Kidney (tissue), 14 donors: ENCODE results near the gene PHOSPHO2. TPM values are rescaled to one million over a fixed set of nuclear protein-coding genes. Genes with fewer than 3 reads are reported as not detected.

Experiments
- DNase-seq, 5 donors: peaks; one replicate each; pipeline ENCODE4 v3.0.0-alpha.2; 2013 to 2020
- FAIRE-seq: peaks from 2 replicates; lab custom pipeline; 2012; peaks lifted over from hg19 to GRCh38; lab: Jason Lieb, UNC
- H3K27ac ChIP-seq, 2 donors: one replicate each; pipeline ENCODE4 v1.7.0; 2013; ENCODE audit warnings: low read depth in 2 of 2, low read length in 2 of 2, inconsistent platforms in 1 of 2
- H3K27me3 ChIP-seq: one replicate; pipeline ENCODE4 v1.7.1; 2013; ENCODE audit warnings: low read length, inconsistent platforms; ENCODE audit not compliant: control insufficient read depth, insufficient read depth
- H3K36me3 ChIP-seq, 3 donors: one replicate each; pipeline versions ENCODE4 v1.7.0 to v1.7.1; 2013; ENCODE audit warnings: low read length in 3 of 3, control low read depth in 1 of 3, inconsistent platforms in 1 of 3; ENCODE audit not compliant: insufficient read depth in 3 of 3, control insufficient read depth in 2 of 3
- H3K4me1 ChIP-seq, 3 donors: one replicate each; pipeline versions ENCODE4 v1.7.0 to v1.7.1; 2013; ENCODE audit warnings: low read length in 3 of 3, inconsistent platforms in 1 of 3, low read depth in 1 of 3; ENCODE audit not compliant: control insufficient read depth in 2 of 3, insufficient read depth in 2 of 3
- H3K4me3 ChIP-seq, 3 donors: one replicate each; pipeline versions ENCODE4 v1.7.0 to v1.8.1; 2013; ENCODE audit warnings: low read length in 3 of 3, control low read depth in 1 of 3, inconsistent platforms in 1 of 3
- H3K9ac ChIP-seq, 3 donors: one replicate each; pipeline versions ENCODE4 v1.7.0 to v1.7.1; 2013; ENCODE audit warnings: low read length in 3 of 3, control low read depth in 1 of 3, inconsistent platforms in 1 of 3
- H3K9me3 ChIP-seq, 3 donors: one replicate each; pipeline versions ENCODE4 v1.7.0 to v1.7.1; 2013; ENCODE audit warnings: low read length in 3 of 3, control low read depth in 1 of 3, inconsistent platforms in 1 of 3; ENCODE audit not compliant: control insufficient read depth in 2 of 3, insufficient read depth in 1 of 3
- intact Hi-C: fragments of 100-400 bp; cut with DNase I; formaldehyde crosslinking; loops from one replicate; pipeline ENCODE4 v1.11.1; 2022
- polyA plus RNA-seq: library from polyadenylated mRNA; stranded (reverse); fragments of 350-450 nt; fragmentation: Illumina TruSeq; extraction: RNeasy Lipid Tissue Mini Kit (QIAGEN cat#74804); gene quantifications from one replicate; pipeline ENCODE4 v1.2.3, GENCODE V29; 2014; ENCODE audit warnings: low read depth, low replicate concordance; ENCODE audit not compliant: insufficient read depth
- total RNA-seq: library from RNA; stranded (reverse); fragmentation: NEBNext Ultra II Directional; extraction: Animal tissue kit (Norgen Biotek cat#: 25700); gene quantifications from one replicate; pipeline ENCODE4 v1.2.1, GENCODE V29; 2021
- TF ChIP-seq, protein P1 (sequence below): IDR thresholded peaks from 3 replicates; pipeline ENCODE4 v1.5.1; 2012; ENCODE audit warnings: mild to moderate bottlenecking, moderate library complexity, borderline replicate concordance; ENCODE audit not compliant: insufficient read depth; ENCODE audit errors: extremely low read depth
- donor health status: control.
- donor health status: control.
- donor health status: control.
- donor health status: control.
- donor health status: control.
- donor health status: DM: yes; HTN: yes; CAD: no.
- donor health status: Normal renal cell carcinoma (clear cell type).

Gene PHOSPHO2
- total and polyA plus RNA-seq, 2 donors from 2014 or later: 4.5 to 7.5 TPM

DNA sequence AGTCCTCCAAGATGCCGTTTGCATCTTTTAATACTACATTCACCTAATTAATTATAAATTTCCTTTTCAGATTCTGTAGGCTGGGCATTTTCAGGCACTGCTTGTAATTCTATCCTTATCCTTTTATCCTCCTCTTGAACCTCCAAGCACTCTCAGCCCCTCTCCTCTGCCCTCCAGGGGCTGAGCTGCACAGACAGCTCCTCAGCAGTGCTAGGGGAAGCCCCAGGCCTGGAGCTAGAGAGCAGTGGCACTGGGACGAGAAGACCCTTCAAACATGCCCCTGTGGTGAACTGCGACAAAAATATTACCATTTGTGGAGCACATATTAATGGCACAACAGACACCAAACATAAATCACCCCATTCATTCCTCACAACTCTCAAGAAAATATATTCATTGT lies 33.0 kb upstream of the PHOSPHO2 start:
- no peaks in the 10 kb centered on the region for H3K4me1 ChIP-seq
- no peak for FAIRE-seq
- H3K4me3 ChIP-seq: no peak overlapping the region
- TF ChIP-seq, protein P1, sequence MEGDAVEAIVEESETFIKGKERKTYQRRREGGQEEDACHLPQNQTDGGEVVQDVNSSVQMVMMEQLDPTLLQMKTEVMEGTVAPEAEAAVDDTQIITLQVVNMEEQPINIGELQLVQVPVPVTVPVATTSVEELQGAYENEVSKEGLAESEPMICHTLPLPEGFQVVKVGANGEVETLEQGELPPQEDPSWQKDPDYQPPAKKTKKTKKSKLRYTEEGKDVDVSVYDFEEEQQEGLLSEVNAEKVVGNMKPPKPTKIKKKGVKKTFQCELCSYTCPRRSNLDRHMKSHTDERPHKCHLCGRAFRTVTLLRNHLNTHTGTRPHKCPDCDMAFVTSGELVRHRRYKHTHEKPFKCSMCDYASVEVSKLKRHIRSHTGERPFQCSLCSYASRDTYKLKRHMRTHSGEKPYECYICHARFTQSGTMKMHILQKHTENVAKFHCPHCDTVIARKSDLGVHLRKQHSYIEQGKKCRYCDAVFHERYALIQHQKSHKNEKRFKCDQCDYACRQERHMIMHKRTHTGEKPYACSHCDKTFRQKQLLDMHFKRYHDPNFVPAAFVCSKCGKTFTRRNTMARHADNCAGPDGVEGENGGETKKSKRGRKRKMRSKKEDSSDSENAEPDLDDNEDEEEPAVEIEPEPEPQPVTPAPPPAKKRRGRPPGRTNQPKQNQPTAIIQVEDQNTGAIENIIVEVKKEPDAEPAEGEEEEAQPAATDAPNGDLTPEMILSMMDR: no peak
- H3K9ac ChIP-seq: no peak overlapping the region
- no peak overlapping the region for H3K27ac ChIP-seq
- DNase-seq: peak in 1 of 5 donors; percentile 4
- intact Hi-C loops: no loop called here
- H3K9me3 ChIP-seq: no peaks in the 10 kb centered on the region
- no peaks in the 10 kb centered on the region for H3K36me3 ChIP-seq
- H3K27me3 ChIP-seq: no peaks in the 10 kb centered on the region

DNA sequence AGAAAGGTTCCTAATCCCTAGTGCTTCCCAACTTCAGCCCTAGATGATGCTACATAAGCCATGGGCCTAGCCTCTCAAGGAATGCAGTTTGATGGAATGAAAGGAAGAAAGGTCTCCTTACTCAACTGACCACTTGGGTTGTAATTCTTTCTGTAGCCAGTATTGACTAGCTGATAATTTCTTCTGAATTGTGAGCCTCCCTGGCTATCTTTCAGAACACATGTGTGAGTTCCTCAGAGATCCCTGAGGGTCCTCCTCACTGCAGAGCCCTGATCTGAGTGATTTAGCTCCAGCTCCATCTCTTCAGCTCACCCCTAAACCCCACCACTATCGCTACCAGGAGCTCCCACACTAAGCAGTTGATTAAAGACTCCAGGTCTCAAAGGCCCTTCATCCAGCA lies 31.5 kb upstream of the PHOSPHO2 start:
- TF ChIP-seq, protein P1: no peak
- no peak for DNase-seq
- no peak for FAIRE-seq
- Histone ChIP-seq H3K27me3 (no peaks in the 10 kb centered on the region), H3K4me3 (no peak overlapping the region), H3K9me3 (no peaks in the 10 kb centered on the region), H3K4me1 (no peaks in the 10 kb centered on the region), H3K27ac (no peak overlapping the region), H3K9ac (no peak overlapping the region), H3K36me3 (no peaks in the 10 kb centered on the region)
- intact Hi-C loops: no loop called here

DNA sequence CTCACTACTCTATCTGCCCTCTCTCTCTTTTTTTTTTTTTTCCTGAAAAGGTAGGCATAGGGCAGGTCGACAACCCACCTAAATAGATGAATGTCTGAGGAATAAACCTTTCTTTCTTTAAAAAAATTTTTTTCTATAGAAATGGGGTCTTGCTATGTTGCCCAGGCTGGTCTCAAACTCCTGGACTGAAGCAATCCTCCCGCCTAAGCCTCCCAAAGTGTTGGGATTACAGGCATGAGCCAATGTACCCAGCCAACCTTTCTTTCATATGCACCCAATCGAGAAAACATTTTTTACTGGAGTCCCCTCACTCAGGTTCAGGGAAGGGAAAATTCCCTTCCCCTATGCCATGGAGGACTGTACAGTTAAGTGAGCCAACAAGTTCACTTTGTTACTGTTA lies 31.0 kb upstream of the PHOSPHO2 start:
- Histone ChIP-seq H3K27ac (no peak overlapping the region), H3K4me3 (no peak overlapping the region), H3K9me3 (no peaks in the 10 kb centered on the region), H3K9ac (no peak overlapping the region), H3K27me3 (no peaks in the 10 kb centered on the region), H3K4me1 (no peaks in the 10 kb centered on the region), H3K36me3 (no peaks in the 10 kb centered on the region)
- TF ChIP-seq, protein P1: no peak
- DNase-seq (no peak), FAIRE-seq (no peak)
- intact Hi-C loops: no loop called here

DNA sequence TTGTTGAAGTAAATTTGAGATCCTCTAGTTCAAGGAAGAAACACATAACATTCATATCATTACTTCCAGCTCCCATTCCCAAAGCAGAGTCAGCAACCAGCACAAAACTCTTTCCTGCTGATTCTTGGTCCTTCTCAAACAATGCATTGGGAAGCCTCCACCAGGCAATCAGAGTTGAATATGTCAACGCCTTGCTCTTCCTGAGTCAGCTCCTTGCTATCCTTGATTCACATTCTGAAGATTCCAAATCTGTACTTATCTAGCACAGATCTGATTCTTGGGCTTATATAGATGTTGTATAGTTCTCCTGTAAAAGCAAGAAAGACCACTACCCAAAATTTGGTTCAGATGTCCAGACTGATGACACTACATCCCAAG lies 29.7 kb upstream of the PHOSPHO2 start:
- DNase-seq (no peak), FAIRE-seq (no peak)
- Histone ChIP-seq H3K27ac (no peak overlapping the region), H3K27me3 (no peaks in the 10 kb centered on the region), H3K9me3 (no peaks in the 10 kb centered on the region), H3K4me1 (no peaks in the 10 kb centered on the region), H3K4me3 (no peak overlapping the region), H3K36me3 (no peaks in the 10 kb centered on the region), H3K9ac (no peak overlapping the region)
- TF ChIP-seq, protein P1: no peak
- intact Hi-C loops: no loop called here
